ENCODE results near the gene PRDM2.
"Not testable (repeated sequence)": the region's sequence is repeated elsewhere in the genome, so short reads cannot be mapped to it uniquely, and the experiment has no call there.

Gene PRDM2

DNA sequence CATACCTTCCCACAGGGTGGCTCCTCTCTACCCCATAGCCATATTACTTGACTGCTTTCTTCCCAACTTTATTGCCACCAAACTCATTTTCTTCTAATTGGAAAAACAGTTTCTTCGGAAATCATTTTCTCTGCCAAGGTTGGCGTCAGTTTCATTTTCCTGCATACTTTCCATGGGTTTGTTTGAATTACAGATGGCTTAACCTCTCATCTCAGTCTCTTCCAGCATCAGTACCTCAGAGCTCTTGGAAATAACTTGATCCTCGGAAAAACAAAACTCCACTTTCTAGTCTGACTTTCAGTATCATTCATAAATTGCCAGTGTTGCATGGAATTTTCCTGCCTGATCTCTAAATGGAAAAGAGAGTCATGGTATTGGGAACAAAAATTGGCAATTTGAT is 20.3 kb upstream of the PRDM2 start:
- Histone ChIP-seq H4K20me1 (ENCODE audit: low read depth, low read length) (no peaks in the 10 kb centered on the region), H3K4me2 (ENCODE audit: low read depth, low read length, poor library complexity, severe bottlenecking) (no peak overlapping the region), H3F3A (ENCODE audit: insufficient read depth) (no peaks in the 10 kb centered on the region), H3K27ac (ENCODE audit: low read depth, low read length) (no peak overlapping the region), H3K9me3 (ENCODE audit: insufficient read depth, low read length) (0 out of 2 replicates have a peak, but pooled peaks cover 9% of the 10 kb centered on the region), H3K36me3 (ENCODE audit: low read length) (no peaks in the 10 kb centered on the region), H3K27me3 (ENCODE audit: low read length) (no peaks in the 10 kb centered on the region), H3K4me3 (ENCODE audit: insufficient read depth, low read length, poor library complexity, severe bottlenecking) (no peak overlapping the region), H3K9ac (ENCODE audit: low read length) (no peak overlapping the region), H3K9me2 (replicated peaks; ENCODE audit: insufficient read depth, low read length) (no peaks in the 10 kb centered on the region), H3K79me2 (ENCODE audit: insufficient read depth, low read length) (no peaks in the 10 kb centered on the region), H2AFZ (ENCODE audit: low read depth, low read length, severe bottlenecking) (no peak overlapping the region)
- TF ChIP-seq, protein P1, sequence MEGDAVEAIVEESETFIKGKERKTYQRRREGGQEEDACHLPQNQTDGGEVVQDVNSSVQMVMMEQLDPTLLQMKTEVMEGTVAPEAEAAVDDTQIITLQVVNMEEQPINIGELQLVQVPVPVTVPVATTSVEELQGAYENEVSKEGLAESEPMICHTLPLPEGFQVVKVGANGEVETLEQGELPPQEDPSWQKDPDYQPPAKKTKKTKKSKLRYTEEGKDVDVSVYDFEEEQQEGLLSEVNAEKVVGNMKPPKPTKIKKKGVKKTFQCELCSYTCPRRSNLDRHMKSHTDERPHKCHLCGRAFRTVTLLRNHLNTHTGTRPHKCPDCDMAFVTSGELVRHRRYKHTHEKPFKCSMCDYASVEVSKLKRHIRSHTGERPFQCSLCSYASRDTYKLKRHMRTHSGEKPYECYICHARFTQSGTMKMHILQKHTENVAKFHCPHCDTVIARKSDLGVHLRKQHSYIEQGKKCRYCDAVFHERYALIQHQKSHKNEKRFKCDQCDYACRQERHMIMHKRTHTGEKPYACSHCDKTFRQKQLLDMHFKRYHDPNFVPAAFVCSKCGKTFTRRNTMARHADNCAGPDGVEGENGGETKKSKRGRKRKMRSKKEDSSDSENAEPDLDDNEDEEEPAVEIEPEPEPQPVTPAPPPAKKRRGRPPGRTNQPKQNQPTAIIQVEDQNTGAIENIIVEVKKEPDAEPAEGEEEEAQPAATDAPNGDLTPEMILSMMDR (IDR thresholded peaks at IDR 0.05; ENCODE audit: insufficient read depth, low read length, poor library complexity, severe bottlenecking): no peak
- no peak for TF ChIP-seq EZH2phosphoT487 (conservative IDR thresholded peaks at IDR 0.05; ENCODE audit: low read length)

DNA sequence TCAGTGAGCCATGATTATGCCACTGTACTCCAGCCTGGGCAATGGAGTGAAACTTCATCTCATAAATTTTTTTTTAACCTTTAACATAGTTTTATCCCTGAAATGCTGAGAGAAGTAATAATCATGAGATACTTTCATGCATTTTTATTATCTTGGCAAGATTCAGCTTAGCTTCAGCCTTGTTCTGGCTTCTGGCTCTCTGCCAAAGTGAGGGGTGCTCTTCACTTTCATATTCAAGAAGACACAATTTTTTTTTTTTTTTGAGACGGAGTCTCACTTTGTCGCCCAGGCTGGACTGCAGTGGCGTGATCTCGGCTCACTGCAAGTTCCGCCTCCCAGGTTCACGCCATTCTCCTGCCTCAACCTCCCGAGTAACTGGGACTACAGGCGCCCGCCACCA is 19.4 kb upstream of the PRDM2 start:
- not testable (repeated sequence) for H4K20me1 ChIP-seq (ENCODE audit: low read depth, low read length); H3K9me3 ChIP-seq (ENCODE audit: insufficient read depth, low read length); H3K36me3 ChIP-seq (ENCODE audit: low read length); H3F3A ChIP-seq (ENCODE audit: insufficient read depth); H3K27ac ChIP-seq (ENCODE audit: low read depth, low read length); H3K4me2 ChIP-seq (ENCODE audit: low read depth, low read length, poor library complexity, severe bottlenecking); H2AFZ ChIP-seq (ENCODE audit: low read depth, low read length, severe bottlenecking); H3K4me3 ChIP-seq (ENCODE audit: insufficient read depth, low read length, poor library complexity, severe bottlenecking); H3K9ac ChIP-seq (ENCODE audit: low read length); H3K79me2 ChIP-seq (ENCODE audit: insufficient read depth, low read length); H3K9me2 ChIP-seq (replicated peaks; ENCODE audit: insufficient read depth, low read length); H3K27me3 ChIP-seq (ENCODE audit: low read length)

DNA sequence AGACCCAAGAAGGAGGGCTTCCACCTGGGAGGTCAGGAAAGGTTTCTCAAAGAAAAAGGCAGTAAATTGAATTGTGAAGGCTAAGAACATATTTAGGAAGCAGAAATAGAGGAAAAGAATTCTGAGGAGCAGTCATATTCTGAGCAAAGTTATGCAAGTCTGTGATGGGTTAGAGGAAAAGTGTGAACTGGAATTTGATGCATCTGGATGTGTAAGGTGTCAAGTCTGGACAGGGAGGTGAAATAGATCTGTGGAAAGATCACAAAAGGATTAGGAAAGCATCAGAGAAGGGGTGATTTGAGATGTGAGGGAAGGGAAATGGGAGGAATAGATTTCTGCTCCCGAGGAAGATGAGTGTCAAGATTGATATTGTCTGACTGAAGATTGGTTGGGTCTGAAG is 18.1 kb upstream of the PRDM2 start:
- no peaks in the 10 kb centered on the region for H3K9me2 ChIP-seq (replicated peaks; ENCODE audit: insufficient read depth, low read length)
- H2AFZ ChIP-seq (ENCODE audit: low read depth, low read length, severe bottlenecking): no peak overlapping the region
- H3K9me3 ChIP-seq (ENCODE audit: insufficient read depth, low read length): 0 out of 2 replicates have a peak, but pooled peaks cover 9% of the 10 kb centered on the region
- no peak overlapping the region for H3K9ac ChIP-seq (ENCODE audit: low read length)
- no peaks in the 10 kb centered on the region for H4K20me1 ChIP-seq (ENCODE audit: low read depth, low read length)
- no peaks in the 10 kb centered on the region for H3K79me2 ChIP-seq (ENCODE audit: insufficient read depth, low read length)
- TF ChIP-seq, protein P1 (IDR thresholded peaks at IDR 0.05; ENCODE audit: insufficient read depth, low read length, poor library complexity, severe bottlenecking): no peak
- TF ChIP-seq EZH2phosphoT487 (conservative IDR thresholded peaks at IDR 0.05; ENCODE audit: low read length): no peak
- H3K36me3 ChIP-seq (ENCODE audit: low read length): no peaks in the 10 kb centered on the region
- no peaks in the 10 kb centered on the region for H3F3A ChIP-seq (ENCODE audit: insufficient read depth)
- no peak overlapping the region for H3K4me3 ChIP-seq (ENCODE audit: insufficient read depth, low read length, poor library complexity, severe bottlenecking)
- H3K4me2 ChIP-seq (ENCODE audit: low read depth, low read length, poor library complexity, severe bottlenecking): no peak overlapping the region
- no peaks in the 10 kb centered on the region for H3K27me3 ChIP-seq (ENCODE audit: low read length)
- H3K27ac ChIP-seq (ENCODE audit: low read depth, low read length): no peak overlapping the region

DNA sequence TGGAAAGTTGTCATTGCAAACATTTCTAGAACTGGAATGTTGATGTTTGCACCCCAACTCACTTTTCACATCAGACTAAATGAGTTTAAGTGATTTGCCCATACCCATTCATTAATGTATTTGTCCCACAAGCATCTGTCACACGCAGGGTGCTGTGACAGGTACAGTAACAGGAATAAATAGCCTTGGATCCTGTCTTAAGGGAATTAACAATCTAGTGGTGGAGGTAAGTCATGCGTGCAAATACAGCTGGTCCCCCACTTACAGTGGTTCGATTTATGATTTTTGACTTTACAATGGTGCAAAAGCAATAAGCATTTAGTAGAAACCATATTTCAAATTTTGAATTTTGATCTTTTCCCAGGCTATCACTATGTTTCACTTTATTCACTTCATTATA is 17.5 kb upstream of the PRDM2 start:
- Histone ChIP-seq H3K27me3 (ENCODE audit: low read length) (no peaks in the 10 kb centered on the region), H3K36me3 (ENCODE audit: low read length) (no peaks in the 10 kb centered on the region), H4K20me1 (ENCODE audit: low read depth, low read length) (no peaks in the 10 kb centered on the region), H3K79me2 (ENCODE audit: insufficient read depth, low read length) (no peaks in the 10 kb centered on the region), H3K9me2 (replicated peaks; ENCODE audit: insufficient read depth, low read length) (no peaks in the 10 kb centered on the region), H3K9me3 (ENCODE audit: insufficient read depth, low read length) (0 out of 2 replicates have a peak, but pooled peaks cover 9% of the 10 kb centered on the region), H3K4me2 (ENCODE audit: low read depth, low read length, poor library complexity, severe bottlenecking) (no peak overlapping the region), H2AFZ (ENCODE audit: low read depth, low read length, severe bottlenecking) (no peak overlapping the region), H3K9ac (ENCODE audit: low read length) (no peak overlapping the region), H3F3A (ENCODE audit: insufficient read depth) (no peaks in the 10 kb centered on the region), H3K4me3 (ENCODE audit: insufficient read depth, low read length, poor library complexity, severe bottlenecking) (no peak overlapping the region), H3K27ac (ENCODE audit: low read depth, low read length) (no peak overlapping the region)
- no peak for TF ChIP-seq EZH2phosphoT487 (conservative IDR thresholded peaks at IDR 0.05; ENCODE audit: low read length)
- TF ChIP-seq, protein P1 (IDR thresholded peaks at IDR 0.05; ENCODE audit: insufficient read depth, low read length, poor library complexity, severe bottlenecking): no peak

Data from SU-DHL-6 (cell line).